CD8-positive, alpha-beta memory T cell (primary cell): ENCODE data around the gene MOB2. TPM values are rescaled to one million over a fixed set of nuclear protein-coding genes. Genes with fewer than 3 reads are reported as not detected.
A peak's percentile ranks its signal among the peaks of the same experiment; 100 is the strongest.

Experiments
- CTCF ChIA-PET: fragments of 350-600 bp; sonication (Branson Sonifier 250); formaldehyde crosslinking; loops from one replicate; lab custom pipeline; 2021; ENCODE audit warnings: antibody characterized with exemption; lab: Charles Lee
- POLR2A ChIA-PET: fragments of 350-600 bp; sonication (Branson Sonifier 250); formaldehyde crosslinking; loops from one replicate; lab custom pipeline; 2021; ENCODE audit warnings: antibody characterized with exemption; lab: Charles Lee
- DNase-seq, 5 donors: peaks; one replicate each; pipeline versions ENCODE4 v3.0.0 to v3.0.0-alpha.2; 2020 to 2022; ENCODE audit warnings: mixed read lengths in 1 of 5
- H3K27ac ChIP-seq: one replicate; pipeline ENCODE4 v1.7.0; 2013; ENCODE audit warnings: low read depth, mild to moderate bottlenecking, low read length, moderate library complexity
- H3K27me3 ChIP-seq: 2 replicates; pipeline ENCODE4 v1.7.0; 2013; ENCODE audit warnings: low read length, mild to moderate bottlenecking; ENCODE audit not compliant: insufficient read depth, poor library complexity, severe bottlenecking
- H3K36me3 ChIP-seq: 2 replicates; pipeline ENCODE4 v1.7.0; 2013; ENCODE audit warnings: mild to moderate bottlenecking, low read length, moderate library complexity; ENCODE audit not compliant: insufficient read depth
- H3K4me1 ChIP-seq: 2 replicates; pipeline ENCODE4 v1.7.0; 2013; ENCODE audit warnings: mild to moderate bottlenecking, low read length, moderate library complexity; ENCODE audit not compliant: insufficient read depth
- H3K4me3 ChIP-seq: 2 replicates; pipeline ENCODE4 v1.7.0; 2013; ENCODE audit warnings: mild to moderate bottlenecking, low read length
- H3K9me3 ChIP-seq: 2 replicates; pipeline ENCODE4 v1.7.0; 2013; ENCODE audit warnings: mild to moderate bottlenecking, low read length
- H3K27ac Mint-ChIP-seq, 8 donors: one replicate each; pipeline ENCODE4 v1.8.0; 2020 to 2021; ENCODE audit warnings: mixed read lengths in 8 of 8, mild to moderate bottlenecking in 6 of 8, inconsistent platforms in 3 of 8, moderate library complexity in 3 of 8
- H3K27me3 Mint-ChIP-seq, 2 donors: one replicate each; pipeline ENCODE4 v1.8.0; 2020 to 2021; ENCODE audit warnings: mixed read lengths in 2 of 2, mild to moderate bottlenecking in 1 of 2, moderate library complexity in 1 of 2
- H3K36me3 Mint-ChIP-seq, 3 donors: one replicate each; pipeline ENCODE4 v1.8.0; 2020 to 2021; ENCODE audit warnings: mixed read lengths in 3 of 3, inconsistent platforms in 1 of 3, mild to moderate bottlenecking in 1 of 3
- H3K4me1 Mint-ChIP-seq, 3 donors: one replicate each; pipeline ENCODE4 v1.8.0; 2020 to 2021; ENCODE audit warnings: mixed read lengths in 3 of 3, inconsistent platforms in 1 of 3, mild to moderate bottlenecking in 1 of 3
- H3K4me3 Mint-ChIP-seq, 7 donors: one replicate each; pipeline ENCODE4 v1.8.0; 2020 to 2021; ENCODE audit warnings: mixed read lengths in 7 of 7, mild to moderate bottlenecking in 6 of 7, moderate library complexity in 4 of 7, inconsistent platforms in 2 of 7
- H3K9me3 Mint-ChIP-seq, 5 donors: one replicate each; pipeline ENCODE4 v1.8.0; 2020 to 2022; ENCODE audit warnings: mixed read lengths in 5 of 5, mild to moderate bottlenecking in 3 of 5, moderate library complexity in 2 of 5, inconsistent platforms in 1 of 5
- polyA plus RNA-seq: library from polyadenylated mRNA; unstranded; fragments of 300-500 nt; fragmentation: Illumina TruSeq; gene quantifications from one replicate; pipeline ENCODE4 v1.2.3, GENCODE V29; 2021
- total RNA-seq, 2 experiments: library from RNA; stranded (reverse); gene quantifications; one replicate each; pipeline ENCODE4 v1.2.3, GENCODE V29; 2021

Gene MOB2
- total and polyA plus RNA-seq, 3 experiments from 2014 or later: 26.6 to 67.4 (median 28.7) TPM

DNA sequence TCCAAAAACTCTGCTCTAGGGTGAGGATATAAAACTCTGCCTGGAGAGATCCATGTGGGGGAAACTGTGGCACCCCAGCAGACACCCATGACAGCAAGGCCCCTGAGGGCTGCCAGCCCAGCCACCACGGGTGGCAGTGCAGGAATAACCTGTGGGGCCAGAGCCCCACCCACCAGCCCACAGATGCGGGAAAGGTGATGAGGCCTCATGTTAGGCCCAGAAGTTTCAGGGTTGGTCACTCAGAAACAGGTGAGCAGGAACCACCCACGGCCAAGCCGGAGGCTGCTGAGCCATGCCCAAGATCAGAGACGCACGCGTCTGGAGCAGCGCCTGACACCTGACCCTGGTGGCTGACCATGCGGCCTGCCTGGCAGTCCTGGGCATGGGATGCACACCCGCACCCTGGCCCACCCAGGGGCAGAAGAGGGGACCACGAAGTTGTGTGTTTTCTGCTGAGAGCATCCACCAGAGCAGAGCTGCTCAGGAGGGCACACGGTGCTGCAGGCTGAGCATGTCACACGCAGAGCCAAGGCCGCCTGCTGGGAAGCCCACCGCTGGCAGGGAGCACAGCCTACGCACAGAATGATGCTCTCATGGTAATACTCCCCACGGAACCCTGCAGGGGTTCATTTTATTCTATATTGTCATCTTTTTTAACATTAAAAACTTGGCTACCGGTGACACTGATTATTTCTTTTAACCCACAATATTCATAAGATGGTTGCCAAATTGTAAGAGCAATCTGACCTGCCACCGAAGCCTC is 44.3 kb upstream of the MOB2 start:
- ChIA-PET POLR2A (no interaction called here), CTCF (interaction anchor here (0.8 kb wide), 1 partner anchor 11 kb away, joined by 3 read pairs; no protein-coding TSS in a partner anchor)
- Mint-ChIP-seq H3K27ac (peak overlapping the region in 4 of 8 donors; percentile 29 to 72 (median 35)), H3K36me3 (peaks cover 0 to 50% (median 3%) of the 10 kb centered on the region in 3 donors), H3K4me3 (no peak overlapping the region), H3K9me3 (no peaks in the 10 kb centered on the region), H3K4me1 (peaks cover 50 to 74% (median 52%) of the 10 kb centered on the region in 3 donors), H3K27me3 (no peaks in the 10 kb centered on the region)
- Histone ChIP-seq H3K27me3 (no peaks in the 10 kb centered on the region), H3K4me1 (peaks cover 32% of the 10 kb centered on the region), H3K27ac (no peak overlapping the region), H3K9me3 (no peaks in the 10 kb centered on the region), H3K4me3 (no peak overlapping the region), H3K36me3 (peaks cover 11% of the 10 kb centered on the region)
- no peak for DNase-seq

DNA sequence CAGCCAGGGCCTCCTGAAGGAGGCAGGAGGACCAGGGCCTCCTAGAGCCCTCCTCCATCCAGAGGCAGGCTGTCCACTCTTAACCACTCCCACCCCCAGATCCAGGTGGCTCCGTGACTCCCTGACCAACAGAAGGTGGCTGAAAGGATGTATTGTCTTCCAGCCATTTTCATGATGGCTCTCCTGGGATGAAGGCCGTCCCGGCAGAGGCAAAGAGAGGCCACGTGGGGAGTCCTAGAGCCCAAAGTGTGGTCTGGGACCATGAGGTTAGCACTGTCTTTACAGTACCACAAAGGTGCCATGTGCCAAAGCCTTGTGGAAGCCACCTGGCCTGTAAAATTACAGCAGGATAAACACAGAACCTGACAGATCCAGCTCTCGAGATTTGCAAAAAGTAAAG is 43.2 kb upstream of the MOB2 start:
- peaks cover 4% of the 10 kb centered on the region for H3K36me3 ChIP-seq
- H3K9me3 ChIP-seq: no peaks in the 10 kb centered on the region
- H3K9me3 Mint-ChIP-seq: no peaks in the 10 kb centered on the region
- H3K27me3 ChIP-seq: no peaks in the 10 kb centered on the region
- H3K4me1 ChIP-seq: peaks cover 22% of the 10 kb centered on the region
- H3K4me3 Mint-ChIP-seq: no peak overlapping the region
- H3K36me3 Mint-ChIP-seq: peaks cover 0 to 42% (median 3%) of the 10 kb centered on the region in 3 donors
- no peak overlapping the region for H3K4me3 ChIP-seq
- no peaks in the 10 kb centered on the region for H3K27me3 Mint-ChIP-seq
- DNase-seq: no peak
- no peak overlapping the region for H3K27ac Mint-ChIP-seq
- no peak overlapping the region for H3K27ac ChIP-seq
- POLR2A ChIA-PET: no interaction called here
- CTCF ChIA-PET: no interaction called here
- peaks cover 43 to 72% (median 44%) of the 10 kb centered on the region in 3 donors for H3K4me1 Mint-ChIP-seq

DNA sequence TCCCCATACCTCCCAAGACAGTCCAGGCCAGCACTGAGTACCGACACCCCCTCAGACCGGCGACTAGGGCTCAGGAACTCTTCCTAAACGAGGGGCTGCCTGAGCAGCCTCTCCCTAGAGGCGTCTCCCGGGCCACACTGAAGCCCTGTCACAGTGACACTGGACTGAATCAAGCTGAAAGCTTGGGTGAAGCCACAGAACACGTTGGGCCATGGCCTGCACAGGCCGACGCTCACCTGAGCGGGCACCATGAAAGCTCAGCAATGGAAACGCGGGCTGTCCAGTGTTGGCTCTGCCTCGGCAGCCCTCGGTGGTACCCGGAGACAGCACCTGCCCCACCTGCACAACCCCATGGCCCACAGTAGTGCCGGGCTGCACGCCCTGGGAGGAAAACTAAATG is 42.7 kb upstream of the MOB2 start:
- peaks cover 22% of the 10 kb centered on the region for H3K4me1 ChIP-seq
- ChIA-PET CTCF (no interaction called here), POLR2A (no interaction called here)
- Mint-ChIP-seq H3K4me3 (peak overlapping the region in 2 of 7 donors; percentile 15 to 19), H3K27ac (peak overlapping the region in 1 of 8 donors; percentile 58), H3K4me1 (peaks cover 38 to 67% (median 40%) of the 10 kb centered on the region in 3 donors), H3K9me3 (no peaks in the 10 kb centered on the region), H3K36me3 (peaks cover 0 to 38% (median 3%) of the 10 kb centered on the region in 3 donors), H3K27me3 (no peaks in the 10 kb centered on the region)
- no peaks in the 10 kb centered on the region for H3K9me3 ChIP-seq
- H3K4me3 ChIP-seq: no peak overlapping the region
- H3K27me3 ChIP-seq: no peaks in the 10 kb centered on the region
- H3K36me3 ChIP-seq: no peaks in the 10 kb centered on the region
- no peak overlapping the region for H3K27ac ChIP-seq
- DNase-seq: no peak

DNA sequence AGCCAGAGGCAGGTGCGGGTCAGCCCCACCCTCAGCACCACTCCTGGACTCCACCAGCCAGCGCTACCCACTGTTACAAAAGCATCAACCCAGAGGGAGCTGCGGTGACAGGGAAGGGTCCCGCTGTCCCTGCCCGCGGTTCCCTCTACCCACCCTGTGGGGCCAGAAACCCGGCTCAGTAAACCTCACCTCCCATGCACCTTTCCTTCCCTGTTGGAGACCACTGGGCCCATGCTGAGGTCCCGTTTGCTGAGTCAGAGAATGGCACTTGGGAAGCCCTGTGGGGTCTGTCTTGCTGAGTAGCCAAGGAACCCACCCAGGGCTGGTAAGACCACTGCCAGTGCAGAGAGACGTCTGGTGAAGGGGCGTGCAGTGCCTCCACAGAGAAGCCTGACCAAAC is 42.1 kb upstream of the MOB2 start:
- CTCF ChIA-PET: no interaction called here

DNA sequence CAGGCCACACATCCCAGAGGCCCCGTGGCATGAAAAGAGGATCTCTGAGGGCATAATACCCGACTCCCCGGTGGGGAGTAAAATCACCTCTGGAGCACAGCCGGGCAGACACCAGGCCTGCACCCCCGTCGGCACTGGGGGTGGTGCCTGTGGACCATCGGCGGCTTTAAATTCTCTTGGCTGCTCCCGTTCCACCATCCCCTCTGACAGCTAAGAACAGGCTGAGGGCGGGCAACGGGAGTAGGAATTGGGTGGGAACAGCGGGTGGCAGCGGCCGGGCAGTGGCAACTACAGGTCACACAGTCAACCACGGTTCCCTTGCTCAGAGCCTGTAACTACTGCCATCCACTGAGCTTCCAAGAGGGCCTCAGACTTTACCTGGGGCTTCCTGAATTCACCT is 40.2 kb upstream of the MOB2 start:
- DNase-seq: no peak
- H3K27ac ChIP-seq: no peak overlapping the region
- Mint-ChIP-seq H3K36me3 (peaks cover 0 to 26% (median 1%) of the 10 kb centered on the region in 3 donors), H3K4me1 (peaks cover 50 to 72% (median 52%) of the 10 kb centered on the region in 3 donors), H3K4me3 (no peak overlapping the region), H3K27ac (no peak overlapping the region), H3K9me3 (no peaks in the 10 kb centered on the region), H3K27me3 (no peaks in the 10 kb centered on the region)
- H3K36me3 ChIP-seq: no peaks in the 10 kb centered on the region
- no peak overlapping the region for H3K4me3 ChIP-seq
- POLR2A ChIA-PET: no interaction called here
- H3K4me1 ChIP-seq: peaks cover 15% of the 10 kb centered on the region
- no peaks in the 10 kb centered on the region for H3K9me3 ChIP-seq
- CTCF ChIA-PET: interaction anchor here (2.1 kb wide), 1 partner anchor 12 kb away, joined by 10 read pairs; no protein-coding TSS in a partner anchor
- H3K27me3 ChIP-seq: no peaks in the 10 kb centered on the region

More for the DNA sequence above, 42.1 kb upstream of the MOB2 start:
- no peak overlapping the region for H3K27ac ChIP-seq
- no peaks in the 10 kb centered on the region for H3K27me3 ChIP-seq
- H3K4me3 ChIP-seq: no peak overlapping the region
- peak overlapping the region in 1 of 8 donors; percentile 40 for H3K27ac Mint-ChIP-seq
- no peaks in the 10 kb centered on the region for H3K27me3 Mint-ChIP-seq
- H3K9me3 Mint-ChIP-seq: no peaks in the 10 kb centered on the region
- H3K36me3 ChIP-seq: no peaks in the 10 kb centered on the region
- H3K9me3 ChIP-seq: no peaks in the 10 kb centered on the region
- peaks cover 43 to 68% (median 45%) of the 10 kb centered on the region in 3 donors for H3K4me1 Mint-ChIP-seq
- peaks cover 22% of the 10 kb centered on the region for H3K4me1 ChIP-seq
- H3K36me3 Mint-ChIP-seq: peaks cover 0 to 36% (median 3%) of the 10 kb centered on the region in 3 donors
- no peak overlapping the region for H3K4me3 Mint-ChIP-seq
- no peak for DNase-seq
- POLR2A ChIA-PET: no interaction called here

DNA sequence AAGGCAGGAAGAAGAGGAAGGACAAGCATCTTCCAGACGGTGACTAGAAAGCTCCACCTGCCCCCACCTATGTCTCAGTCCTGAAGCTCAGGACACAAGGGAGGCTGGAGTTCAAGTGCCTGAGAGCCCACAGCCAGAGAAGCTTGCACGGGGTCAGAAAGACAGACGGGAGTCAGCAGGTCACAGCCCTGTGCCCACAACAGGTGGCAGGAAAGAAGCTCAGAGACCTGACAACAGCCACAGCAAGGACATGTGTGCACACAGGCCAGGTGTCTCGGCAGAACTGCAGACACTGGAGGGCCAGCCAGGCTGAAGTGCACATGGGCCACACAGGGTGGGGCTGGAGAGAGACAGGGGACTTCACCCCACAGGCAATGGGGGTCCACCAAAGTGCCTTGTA is 37.2 kb upstream of the MOB2 start:
- no peaks in the 10 kb centered on the region for H3K36me3 ChIP-seq
- H3K4me3 Mint-ChIP-seq: peak overlapping the region in 2 of 7 donors; percentile 27 to 62
- no peak overlapping the region for H3K27ac ChIP-seq
- no peaks in the 10 kb centered on the region for H3K9me3 ChIP-seq
- peak overlapping the region in 6 of 8 donors; percentile 18 to 53 (median 40) for H3K27ac Mint-ChIP-seq
- no peaks in the 10 kb centered on the region for H3K27me3 Mint-ChIP-seq
- peaks cover 57 to 78% (median 62%) of the 10 kb centered on the region in 3 donors for H3K4me1 Mint-ChIP-seq
- ChIA-PET POLR2A (no interaction called here), CTCF (interaction anchor here (1.4 kb wide), 1 partner anchor 9 kb away, joined by 4 read pairs; no protein-coding TSS in a partner anchor)
- no peaks in the 10 kb centered on the region for H3K9me3 Mint-ChIP-seq
- no peak overlapping the region for H3K4me3 ChIP-seq
- DNase-seq: no peak
- H3K36me3 Mint-ChIP-seq: peaks cover 0 to 34% (median 1%) of the 10 kb centered on the region in 3 donors
- peaks cover 5% of the 10 kb centered on the region for H3K4me1 ChIP-seq
- no peaks in the 10 kb centered on the region for H3K27me3 ChIP-seq

DNA sequence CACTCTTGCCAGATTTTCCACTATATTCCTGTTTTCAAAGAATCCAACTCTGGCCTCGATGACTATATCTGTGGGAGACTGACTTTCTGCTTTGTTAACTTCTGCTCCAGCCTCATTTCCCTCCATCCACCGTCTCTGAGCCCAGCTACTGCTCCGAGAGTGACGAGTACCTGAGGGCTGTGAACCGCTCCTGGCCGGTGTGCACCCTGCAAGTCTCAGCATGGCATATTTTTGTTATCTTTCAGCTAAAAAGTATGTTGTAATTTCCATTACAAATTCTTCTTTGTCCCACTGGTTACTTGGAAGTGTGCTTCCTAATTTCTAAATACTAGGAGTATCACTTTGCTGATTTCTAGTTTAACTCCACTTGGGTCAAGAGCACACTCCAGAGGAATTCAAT is 36.5 kb upstream of the MOB2 start:
- H3K4me3 ChIP-seq: no peak overlapping the region
- no peak for DNase-seq
- Mint-ChIP-seq H3K9me3 (no peaks in the 10 kb centered on the region), H3K36me3 (peaks cover 0 to 36% (median 1%) of the 10 kb centered on the region in 3 donors), H3K27ac (peak overlapping the region in 4 of 8 donors; percentile 29 to 68 (median 39)), H3K4me1 (peaks cover 56 to 80% (median 63%) of the 10 kb centered on the region in 3 donors), H3K4me3 (no peak overlapping the region), H3K27me3 (no peaks in the 10 kb centered on the region)
- H3K4me1 ChIP-seq: peaks cover 10% of the 10 kb centered on the region
- no peaks in the 10 kb centered on the region for H3K36me3 ChIP-seq
- CTCF ChIA-PET: interaction anchor here (1.4 kb wide), 1 partner anchor 8 kb away, joined by 4 read pairs; no protein-coding TSS in a partner anchor
- H3K27ac ChIP-seq: no peak overlapping the region
- no peaks in the 10 kb centered on the region for H3K27me3 ChIP-seq
- no peaks in the 10 kb centered on the region for H3K9me3 ChIP-seq
- POLR2A ChIA-PET: no interaction called here

DNA sequence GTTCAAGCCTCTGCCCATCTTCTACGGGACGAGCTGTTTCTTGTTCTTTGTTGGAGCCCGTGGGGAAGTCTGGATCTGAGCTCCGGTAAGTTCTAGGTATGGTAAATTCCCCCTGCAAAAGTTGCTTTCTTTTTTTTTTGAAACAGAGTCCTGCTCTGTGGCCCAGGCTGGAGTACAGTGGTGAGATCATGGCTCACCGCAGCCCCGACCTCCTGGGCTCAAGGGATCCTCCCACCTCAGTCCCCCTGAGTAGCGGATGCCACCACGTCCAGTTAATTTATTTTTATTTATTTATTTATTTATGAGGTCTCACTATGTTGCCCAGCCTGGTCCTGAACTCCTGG is 35.5 kb upstream of the MOB2 start:
- Mint-ChIP-seq H3K4me3 (no peak overlapping the region), H3K27me3 (no peaks in the 10 kb centered on the region), H3K4me1 (peaks cover 61 to 86% (median 71%) of the 10 kb centered on the region in 3 donors), H3K27ac (no peak overlapping the region), H3K36me3 (peaks cover 0 to 33% (median 1%) of the 10 kb centered on the region in 3 donors), H3K9me3 (no peaks in the 10 kb centered on the region)
- Histone ChIP-seq H3K36me3 (no peaks in the 10 kb centered on the region), H3K27ac (no peak overlapping the region), H3K4me1 (peaks cover 16% of the 10 kb centered on the region), H3K9me3 (no peaks in the 10 kb centered on the region), H3K4me3 (no peak overlapping the region), H3K27me3 (no peaks in the 10 kb centered on the region)
- no peak for DNase-seq
- ChIA-PET CTCF (no interaction called here), POLR2A (no interaction called here)
